SK-N-MC (cell line): ENCODE measurements around the gene PCDHGA10.

Experiments
- DNase-seq: peaks from one replicate; pipeline ENCODE4 v3.0.0-alpha.2; 2011; ENCODE audit warnings: low read depth, low spot score
- H3K27ac ChIP-seq: fragments of 200-600 bp; sonication (generic); 2 replicates; pipeline ENCODE4 v1.5.1; 2016; ENCODE audit warnings: mixed run types
- H3K36me3 ChIP-seq: fragments of 200-600 bp; sonication (generic); 2 replicates; pipeline ENCODE4 v1.6.1; 2017; ENCODE audit warnings: antibody characterized with exemption, low read length, mixed read lengths; ENCODE audit not compliant: insufficient read depth
- H3K4me3 ChIP-seq: fragments of 200-600 bp; sonication (generic); 2 replicates; pipeline ENCODE4 v1.5.1; 2016
- H3K9ac ChIP-seq: fragments of 200-600 bp; sonication (generic); 2 replicates; pipeline ENCODE4 v1.8.0; 2017; ENCODE audit warnings: mixed run types, mixed read lengths; ENCODE audit not compliant: insufficient read length
- H3K9me3 ChIP-seq: fragments of 200-600 bp; sonication (generic); 2 replicates; pipeline ENCODE4 v1.6.1; 2017; ENCODE audit warnings: low read depth, mild to moderate bottlenecking, antibody characterized with exemption, low read length, moderate library complexity, mixed read lengths
- EZH2 ChIP-seq: fragments of 200-600 bp; sonication (generic); IDR thresholded peaks from one replicate; pipeline ENCODE4 v1.6.1; 2017; ENCODE audit warnings: antibody characterized with exemption
- FOXP2 ChIP-seq: optimal IDR thresholded peaks from 2 replicates; pipeline ENCODE3; 2011; ENCODE audit warnings: mild to moderate bottlenecking, moderate library complexity; ENCODE audit not compliant: insufficient read depth; ENCODE audit errors: extremely low read length, control extremely low read depth
- POLR2AphosphoS5 ChIP-seq: IDR thresholded peaks from 2 replicates; pipeline ENCODE4 v1.6.1; 2012; ENCODE audit warnings: mild to moderate bottlenecking, low read depth, low read length, borderline replicate concordance

Gene PCDHGA10

GRCh38 chr5:141434006-141434405 is 21.2 kb downstream of the PCDHGA10 start:
- DNase-seq, result no peak
- Histone ChIP-seq H3K9ac (no peak overlapping the region), H3K4me3 (no peak overlapping the region), H3K27ac (no peak overlapping the region), H3K36me3 (peaks cover 7% of the 10 kb centered on the region; the same call in 1 of the 2 replicates), H3K9me3 (no peaks in the 10 kb centered on the region)
- TF ChIP-seq FOXP2 (no peak), POLR2AphosphoS5 (no peak), EZH2 (no peak)

DNA sequence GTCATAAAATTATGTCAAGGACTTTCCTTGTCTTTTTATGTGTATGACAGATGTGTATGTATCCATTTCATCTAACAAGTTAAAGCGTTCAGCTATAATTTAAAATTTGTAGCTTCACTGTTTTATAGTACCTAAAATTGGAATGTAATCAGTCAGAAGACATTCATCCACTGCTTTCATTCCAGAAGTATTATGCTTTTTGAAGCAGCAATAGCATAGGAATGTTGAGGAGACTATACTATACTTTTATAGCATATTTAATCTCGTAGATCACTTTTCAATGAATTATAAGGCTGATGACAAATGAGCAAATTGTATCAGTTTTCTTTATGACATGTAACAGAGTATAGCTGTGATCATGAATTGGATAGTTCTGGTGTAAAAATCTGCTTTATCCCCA is 24.4 kb downstream of the PCDHGA10 start:
- Histone ChIP-seq H3K4me3 (no peak overlapping the region), H3K36me3 (no peaks in the 10 kb centered on the region), H3K9me3 (no peaks in the 10 kb centered on the region), H3K27ac (no peak overlapping the region), H3K9ac (no peak overlapping the region)
- no peak for DNase-seq
- TF ChIP-seq POLR2AphosphoS5 (no peak), FOXP2 (no peak), EZH2 (no peak)

- H3K9me3 ChIP-seq, result no peaks in the 10 kb centered on the region
- no peaks in the 10 kb centered on the region for H3K36me3 ChIP-seq
- no peak overlapping the region for H3K27ac ChIP-seq
- TF ChIP-seq EZH2 (no peak), FOXP2 (no peak), POLR2AphosphoS5 (no peak)
- no peak for DNase-seq
- no peak overlapping the region for H3K4me3 ChIP-seq
- H3K9ac ChIP-seq, result no peak overlapping the region
These were observed 26.8 kb downstream of the PCDHGA10 start for GRCh38 chr5:141439411-141440141.

DNA sequence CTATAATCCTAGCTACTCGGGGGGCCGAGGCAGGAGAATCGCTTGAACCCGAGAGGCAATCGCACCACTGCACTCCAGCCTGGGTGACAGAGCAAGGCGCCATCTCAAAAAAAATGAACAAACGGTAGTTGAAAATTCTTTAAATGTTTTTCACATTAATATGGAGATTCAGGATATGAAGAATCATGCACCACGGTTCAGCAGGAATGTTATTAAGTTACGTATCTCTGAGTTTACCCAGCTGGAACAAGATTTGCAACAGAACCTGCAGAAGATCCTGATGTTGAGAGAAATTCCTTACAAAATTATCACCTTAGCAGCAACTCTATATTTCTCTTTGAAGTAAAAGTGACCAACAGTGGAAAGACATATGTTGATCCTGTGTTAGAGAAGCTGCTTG is 27.6 kb downstream of the PCDHGA10 start:
- no peak for DNase-seq
- Histone ChIP-seq H3K4me3 (no peak overlapping the region), H3K9ac (no peak overlapping the region), H3K36me3 (no peaks in the 10 kb centered on the region), H3K9me3 (no peaks in the 10 kb centered on the region), H3K27ac (no peak overlapping the region)
- TF ChIP-seq EZH2 (no peak), FOXP2 (no peak), POLR2AphosphoS5 (no peak)

- H3K9ac ChIP-seq, result no peak overlapping the region
- TF ChIP-seq POLR2AphosphoS5 (no peak), EZH2 (no peak), FOXP2 (no peak)
- H3K9me3 ChIP-seq, result no peaks in the 10 kb centered on the region
- H3K27ac ChIP-seq, result no peak overlapping the region
- no peak overlapping the region for H3K4me3 ChIP-seq
- no peak for DNase-seq
- H3K36me3 ChIP-seq, result no peaks in the 10 kb centered on the region
These were observed 28.9 kb downstream of the PCDHGA10 start for GRCh38 chr5:141441571-141442170.

GRCh38 chr5:141465351-141465750 is 52.6 kb downstream of the PCDHGA10 start:
- DNase-seq, result no peak
- Histone ChIP-seq H3K9me3 (no peaks in the 10 kb centered on the region), H3K36me3 (no peaks in the 10 kb centered on the region), H3K4me3 (no peak overlapping the region), H3K27ac (no peak overlapping the region), H3K9ac (no peak overlapping the region)
- TF ChIP-seq POLR2AphosphoS5 (no peak), EZH2 (no peak), FOXP2 (no peak)
